ENCODE results near the gene RPL35.

GRCh38 chr9:124808246-124808956 is 53.4 kb downstream of the RPL35 start:
- TF ChIP-seq CTCF (conservative IDR thresholded peaks at IDR 0.05; ENCODE audit: low read depth in 2 of 2) (no peak), EZH2 (IDR thresholded peaks at IDR 0.05; ENCODE audit: low read depth, unreplicated experiment) (no peak), EZH2phosphoT487 (IDR thresholded peaks at IDR 0.05; ENCODE audit: unreplicated experiment) (no peak), POLR2AphosphoS5 (IDR thresholded peaks at IDR 0.05; ENCODE audit: low read depth) (no peak), JUNB (IDR thresholded peaks at IDR 0.05; ENCODE audit: unreplicated experiment) (no peak), ZNF114 (CRISPR knock-in tag; IDR thresholded peaks at IDR 0.05) (no peak), ZNF331 (CRISPR knock-in tag; IDR thresholded peaks at IDR 0.05; ENCODE audit: low read depth) (no peak)
- TF ChIP-seq, protein P1, sequence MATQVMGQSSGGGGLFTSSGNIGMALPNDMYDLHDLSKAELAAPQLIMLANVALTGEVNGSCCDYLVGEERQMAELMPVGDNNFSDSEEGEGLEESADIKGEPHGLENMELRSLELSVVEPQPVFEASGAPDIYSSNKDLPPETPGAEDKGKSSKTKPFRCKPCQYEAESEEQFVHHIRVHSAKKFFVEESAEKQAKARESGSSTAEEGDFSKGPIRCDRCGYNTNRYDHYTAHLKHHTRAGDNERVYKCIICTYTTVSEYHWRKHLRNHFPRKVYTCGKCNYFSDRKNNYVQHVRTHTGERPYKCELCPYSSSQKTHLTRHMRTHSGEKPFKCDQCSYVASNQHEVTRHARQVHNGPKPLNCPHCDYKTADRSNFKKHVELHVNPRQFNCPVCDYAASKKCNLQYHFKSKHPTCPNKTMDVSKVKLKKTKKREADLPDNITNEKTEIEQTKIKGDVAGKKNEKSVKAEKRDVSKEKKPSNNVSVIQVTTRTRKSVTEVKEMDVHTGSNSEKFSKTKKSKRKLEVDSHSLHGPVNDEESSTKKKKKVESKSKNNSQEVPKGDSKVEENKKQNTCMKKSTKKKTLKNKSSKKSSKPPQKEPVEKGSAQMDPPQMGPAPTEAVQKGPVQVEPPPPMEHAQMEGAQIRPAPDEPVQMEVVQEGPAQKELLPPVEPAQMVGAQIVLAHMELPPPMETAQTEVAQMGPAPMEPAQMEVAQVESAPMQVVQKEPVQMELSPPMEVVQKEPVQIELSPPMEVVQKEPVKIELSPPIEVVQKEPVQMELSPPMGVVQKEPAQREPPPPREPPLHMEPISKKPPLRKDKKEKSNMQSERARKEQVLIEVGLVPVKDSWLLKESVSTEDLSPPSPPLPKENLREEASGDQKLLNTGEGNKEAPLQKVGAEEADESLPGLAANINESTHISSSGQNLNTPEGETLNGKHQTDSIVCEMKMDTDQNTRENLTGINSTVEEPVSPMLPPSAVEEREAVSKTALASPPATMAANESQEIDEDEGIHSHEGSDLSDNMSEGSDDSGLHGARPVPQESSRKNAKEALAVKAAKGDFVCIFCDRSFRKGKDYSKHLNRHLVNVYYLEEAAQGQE (IDR thresholded peaks at IDR 0.05; ENCODE audit: unreplicated experiment), result no peak
- TF ChIP-seq, protein P2, sequence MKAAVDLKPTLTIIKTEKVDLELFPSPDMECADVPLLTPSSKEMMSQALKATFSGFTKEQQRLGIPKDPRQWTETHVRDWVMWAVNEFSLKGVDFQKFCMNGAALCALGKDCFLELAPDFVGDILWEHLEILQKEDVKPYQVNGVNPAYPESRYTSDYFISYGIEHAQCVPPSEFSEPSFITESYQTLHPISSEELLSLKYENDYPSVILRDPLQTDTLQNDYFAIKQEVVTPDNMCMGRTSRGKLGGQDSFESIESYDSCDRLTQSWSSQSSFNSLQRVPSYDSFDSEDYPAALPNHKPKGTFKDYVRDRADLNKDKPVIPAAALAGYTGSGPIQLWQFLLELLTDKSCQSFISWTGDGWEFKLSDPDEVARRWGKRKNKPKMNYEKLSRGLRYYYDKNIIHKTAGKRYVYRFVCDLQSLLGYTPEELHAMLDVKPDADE (IDR thresholded peaks at IDR 0.05), result no peak

Measured in GM23338 (cell line).